Measurements from ENCODE around the gene NDUFS1. TPM values are rescaled to one million over a fixed set of nuclear protein-coding genes. Genes with fewer than 3 reads are reported as not detected.
"Not testable (repeated sequence)": the region's sequence is repeated elsewhere in the genome, so short reads cannot be mapped to it uniquely, and the experiment has no call there.

NDUFS1 gene
- total RNA-seq, 1 experiment from 2014 or later, result 123 TPM

DNA sequence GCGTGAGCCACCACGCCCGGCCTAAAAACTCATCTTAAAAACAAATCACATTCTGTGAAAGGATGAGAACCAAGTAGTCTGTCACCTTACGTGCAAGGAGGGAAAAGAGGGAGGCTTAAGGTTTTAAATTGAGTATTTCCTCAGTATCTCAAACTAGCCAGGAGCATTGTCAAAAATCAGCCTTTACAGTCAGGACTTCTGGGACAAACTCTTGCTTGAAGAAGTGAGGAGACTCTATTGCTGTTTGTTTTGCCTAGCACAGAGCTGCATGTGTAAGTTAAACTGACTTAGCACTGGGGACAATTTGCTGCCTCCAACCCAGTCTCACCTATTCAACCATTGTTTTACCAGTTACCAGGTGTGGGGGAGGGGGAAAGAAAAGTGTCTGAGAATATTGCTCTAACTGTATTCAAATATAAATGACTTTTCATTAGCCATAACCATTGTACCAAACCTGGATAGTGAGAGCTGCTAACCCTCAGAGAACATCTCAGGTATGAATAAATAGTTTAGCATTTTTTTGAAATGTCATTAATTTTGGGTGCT, 76.9 kb downstream of the NDUFS1 start:
- intact Hi-C loops (cut with micrococcal nuclease; ENCODE audit: unreplicated experiment), result loop anchor here (5.0 kb wide), 1 partner anchor 105 kb away; no protein-coding TSS in a partner anchor
- POLR2A ChIA-PET, result no interaction called here

DNA sequence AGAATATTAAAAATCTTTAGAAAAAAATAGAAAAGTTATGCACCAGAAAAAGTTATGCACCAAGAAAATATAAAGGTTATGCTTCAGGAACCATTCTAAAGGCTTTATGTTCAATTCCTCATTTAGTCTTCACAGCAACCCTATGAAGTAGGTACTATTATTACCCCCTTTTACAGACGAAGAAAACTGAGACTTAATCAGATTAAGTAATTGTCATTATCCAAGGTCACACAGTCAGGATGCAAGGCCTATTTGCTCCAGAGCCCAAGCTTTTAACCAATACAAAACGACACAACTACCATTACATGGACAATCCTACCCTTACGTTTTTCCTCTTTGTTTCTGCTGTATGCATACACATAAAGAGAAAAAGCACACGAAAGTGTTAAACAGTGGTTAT, 78.3 kb downstream of the NDUFS1 start:
- H3K9me3 ChIP-seq, result no peaks in the 10 kb centered on the region
- Mint-ChIP-seq H3K27me3 (ENCODE audit: insufficient read depth, unreplicated experiment) (no peaks in the 10 kb centered on the region), H3K4me1 (ENCODE audit: low read depth, unreplicated experiment) (peaks cover 30% of the 10 kb centered on the region), H3K27ac (ENCODE audit: unreplicated experiment) (no peak overlapping the region), H3K9me3 (ENCODE audit: unreplicated experiment) (no peaks in the 10 kb centered on the region), H3K4me3 (ENCODE audit: unreplicated experiment) (no peak overlapping the region), H3K36me3 (ENCODE audit: insufficient read depth, unreplicated experiment) (peaks cover 2% of the 10 kb centered on the region)
- no peaks in the 10 kb centered on the region for H3K27me3 ChIP-seq (replicated peaks; ENCODE audit: control insufficient read depth, insufficient read depth, low read length)
- H3K4me1 ChIP-seq, result peaks cover 11% of the 10 kb centered on the region
- H3K36me3 ChIP-seq (ENCODE audit: control insufficient read depth, insufficient read depth, low read length), result no peaks in the 10 kb centered on the region
- POLR2A ChIA-PET, result no interaction called here
- BruUV-seq (replicated peaks), result no TSS peak
- DNase-seq, result no peak
- TF ChIP-seq, protein P1, sequence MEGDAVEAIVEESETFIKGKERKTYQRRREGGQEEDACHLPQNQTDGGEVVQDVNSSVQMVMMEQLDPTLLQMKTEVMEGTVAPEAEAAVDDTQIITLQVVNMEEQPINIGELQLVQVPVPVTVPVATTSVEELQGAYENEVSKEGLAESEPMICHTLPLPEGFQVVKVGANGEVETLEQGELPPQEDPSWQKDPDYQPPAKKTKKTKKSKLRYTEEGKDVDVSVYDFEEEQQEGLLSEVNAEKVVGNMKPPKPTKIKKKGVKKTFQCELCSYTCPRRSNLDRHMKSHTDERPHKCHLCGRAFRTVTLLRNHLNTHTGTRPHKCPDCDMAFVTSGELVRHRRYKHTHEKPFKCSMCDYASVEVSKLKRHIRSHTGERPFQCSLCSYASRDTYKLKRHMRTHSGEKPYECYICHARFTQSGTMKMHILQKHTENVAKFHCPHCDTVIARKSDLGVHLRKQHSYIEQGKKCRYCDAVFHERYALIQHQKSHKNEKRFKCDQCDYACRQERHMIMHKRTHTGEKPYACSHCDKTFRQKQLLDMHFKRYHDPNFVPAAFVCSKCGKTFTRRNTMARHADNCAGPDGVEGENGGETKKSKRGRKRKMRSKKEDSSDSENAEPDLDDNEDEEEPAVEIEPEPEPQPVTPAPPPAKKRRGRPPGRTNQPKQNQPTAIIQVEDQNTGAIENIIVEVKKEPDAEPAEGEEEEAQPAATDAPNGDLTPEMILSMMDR (IDR thresholded peaks at IDR 0.05; ENCODE audit: insufficient read depth in 1 of 2, low read depth in 1 of 2, low read length in 1 of 2, severe bottlenecking in 1 of 2, unreplicated experiment in 1 of 2), result no peak
- intact Hi-C loops (cut with micrococcal nuclease; ENCODE audit: unreplicated experiment), result loop anchor here (5.0 kb wide), 1 partner anchor 104 kb away; no protein-coding TSS in a partner anchor
- no peak overlapping the region for H3K4me3 ChIP-seq (ENCODE audit: low read depth, low read length)
- CTCF ChIA-PET, result no interaction called here

More for the DNA sequence above, 76.9 kb downstream of the NDUFS1 start:
- H3K36me3 Mint-ChIP-seq (ENCODE audit: insufficient read depth, unreplicated experiment), result peaks cover 7% of the 10 kb centered on the region
- TF ChIP-seq, protein P1 (IDR thresholded peaks at IDR 0.05; ENCODE audit: insufficient read depth in 1 of 2, low read depth in 1 of 2, low read length in 1 of 2, severe bottlenecking in 1 of 2, unreplicated experiment in 1 of 2), result no peak
- no peak overlapping the region for H3K27ac Mint-ChIP-seq (ENCODE audit: unreplicated experiment)
- H3K4me1 Mint-ChIP-seq (ENCODE audit: low read depth, unreplicated experiment), result peaks cover 36% of the 10 kb centered on the region
- Histone ChIP-seq H3K9me3 (no peaks in the 10 kb centered on the region), H3K4me3 (ENCODE audit: low read depth, low read length) (no peak overlapping the region), H3K4me1 (peaks cover 11% of the 10 kb centered on the region), H3K36me3 (ENCODE audit: control insufficient read depth, insufficient read depth, low read length) (no peaks in the 10 kb centered on the region), H3K27me3 (replicated peaks; ENCODE audit: control insufficient read depth, insufficient read depth, low read length) (no peaks in the 10 kb centered on the region)
- no peak for DNase-seq
- H3K4me3 Mint-ChIP-seq (ENCODE audit: unreplicated experiment), result no peak overlapping the region
- no peaks in the 10 kb centered on the region for H3K27me3 Mint-ChIP-seq (ENCODE audit: insufficient read depth, unreplicated experiment)
- TSS peak; percentile 17 for BruUV-seq (replicated peaks)
- CTCF ChIA-PET, result no interaction called here
- no peaks in the 10 kb centered on the region for H3K9me3 Mint-ChIP-seq (ENCODE audit: unreplicated experiment)

DNA sequence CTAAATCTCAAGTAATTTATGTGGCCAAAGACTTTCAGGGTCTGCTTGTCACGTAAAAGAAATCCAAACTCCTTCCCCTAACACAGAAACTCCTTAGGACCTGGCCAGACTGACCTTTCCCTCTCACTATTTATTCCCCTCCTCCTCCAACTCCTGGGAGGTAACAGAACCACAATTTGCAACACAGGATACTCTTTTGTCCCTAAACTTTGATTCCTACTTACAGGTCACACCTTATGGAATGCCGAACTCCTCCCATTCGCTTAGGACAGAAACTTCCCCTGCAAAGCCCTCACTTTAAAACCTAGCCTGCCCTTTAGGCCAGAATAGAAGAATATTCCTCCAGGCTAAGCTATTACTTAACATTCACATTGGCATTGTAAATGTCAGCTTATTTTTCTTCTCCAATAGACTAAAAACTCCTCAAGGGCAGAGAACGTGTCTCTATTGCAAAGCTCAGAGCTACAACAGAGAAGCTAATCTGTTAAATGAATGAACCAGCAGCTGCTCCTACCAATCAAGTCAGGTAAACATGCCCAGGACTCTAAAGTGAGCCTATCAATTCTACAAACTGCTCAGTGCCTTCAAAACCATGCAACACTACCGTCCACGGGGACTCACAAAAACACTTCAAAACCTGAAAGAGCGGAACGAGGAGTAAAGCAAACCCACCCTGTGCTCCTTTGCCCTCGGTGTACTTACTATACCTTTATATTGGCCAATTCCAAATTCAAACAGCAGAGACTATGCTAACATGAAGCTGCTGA, 79.4 kb downstream of the NDUFS1 start:
- no peaks in the 10 kb centered on the region for H3K27me3 ChIP-seq (replicated peaks; ENCODE audit: control insufficient read depth, insufficient read depth, low read length)
- H3K36me3 ChIP-seq (ENCODE audit: control insufficient read depth, insufficient read depth, low read length), result no peaks in the 10 kb centered on the region
- BruUV-seq (replicated peaks), result no TSS peak
- H3K27me3 Mint-ChIP-seq (ENCODE audit: insufficient read depth, unreplicated experiment), result no peaks in the 10 kb centered on the region
- no peaks in the 10 kb centered on the region for H3K9me3 Mint-ChIP-seq (ENCODE audit: unreplicated experiment)
- intact Hi-C loops (cut with micrococcal nuclease; ENCODE audit: unreplicated experiment), result loop anchor here (5.0 kb wide), 1 partner anchor 103 kb away; no protein-coding TSS in a partner anchor
- ChIA-PET CTCF (no interaction called here), POLR2A (no interaction called here)
- H3K9me3 ChIP-seq, result no peaks in the 10 kb centered on the region
- H3K4me3 Mint-ChIP-seq (ENCODE audit: unreplicated experiment), result no peak overlapping the region
- peaks cover 11% of the 10 kb centered on the region for H3K4me1 ChIP-seq
- no peak overlapping the region for H3K4me3 ChIP-seq (ENCODE audit: low read depth, low read length)
- peaks cover 30% of the 10 kb centered on the region for H3K4me1 Mint-ChIP-seq (ENCODE audit: low read depth, unreplicated experiment)
- no peaks in the 10 kb centered on the region for H3K36me3 Mint-ChIP-seq (ENCODE audit: insufficient read depth, unreplicated experiment)
- TF ChIP-seq, protein P1 (IDR thresholded peaks at IDR 0.05; ENCODE audit: insufficient read depth in 1 of 2, low read depth in 1 of 2, low read length in 1 of 2, severe bottlenecking in 1 of 2, unreplicated experiment in 1 of 2), result no peak
- peak overlapping the region; percentile 3 for H3K27ac Mint-ChIP-seq (ENCODE audit: unreplicated experiment)
- DNase-seq, result no peak

DNA sequence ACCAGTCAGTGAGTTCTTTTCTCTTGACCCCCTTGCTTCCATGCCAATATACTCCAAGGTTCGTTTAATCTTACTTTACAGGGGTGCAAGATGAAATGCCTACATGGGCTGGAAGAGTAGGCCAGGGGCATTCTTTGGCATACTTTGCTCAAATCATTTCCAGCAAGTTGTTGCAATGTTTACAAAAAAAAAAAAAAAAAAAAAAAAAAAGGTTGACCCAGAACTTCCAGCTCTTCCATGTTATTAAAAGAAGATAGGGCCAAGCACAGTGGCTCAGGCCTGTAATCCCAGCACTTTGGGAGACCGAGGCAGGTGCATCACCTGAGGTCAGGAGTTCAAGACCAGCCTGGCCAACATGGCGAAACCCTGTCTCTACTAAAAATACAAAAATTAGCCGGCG, 81.4 kb downstream of the NDUFS1 start:
- H3K9me3 ChIP-seq; intact Hi-C loops (cut with micrococcal nuclease; ENCODE audit: unreplicated experiment); H3K4me3 Mint-ChIP-seq (ENCODE audit: unreplicated experiment); H3K36me3 Mint-ChIP-seq (ENCODE audit: insufficient read depth, unreplicated experiment); BruUV-seq (replicated peaks); H3K27ac Mint-ChIP-seq (ENCODE audit: unreplicated experiment); CTCF ChIA-PET; H3K27me3 ChIP-seq (replicated peaks; ENCODE audit: control insufficient read depth, insufficient read depth, low read length); H3K4me3 ChIP-seq (ENCODE audit: low read depth, low read length); DNase-seq; H3K9me3 Mint-ChIP-seq (ENCODE audit: unreplicated experiment); POLR2A ChIA-PET; H3K27me3 Mint-ChIP-seq (ENCODE audit: insufficient read depth, unreplicated experiment); H3K36me3 ChIP-seq (ENCODE audit: control insufficient read depth, insufficient read depth, low read length): not testable (repeated sequence)
- H3K4me1 Mint-ChIP-seq (ENCODE audit: low read depth, unreplicated experiment), result peaks cover 18% of the 10 kb centered on the region
- H3K4me1 ChIP-seq, result peaks cover 11% of the 10 kb centered on the region
